ENCODE measurements around the gene BBS9. TPM values are rescaled to one million over a fixed set of nuclear protein-coding genes. Genes with fewer than 3 reads are reported as not detected.

BBS9 gene
- total and polyA plus RNA-seq, 2 donors: 7.3 to 72.8 TPM

DNA sequence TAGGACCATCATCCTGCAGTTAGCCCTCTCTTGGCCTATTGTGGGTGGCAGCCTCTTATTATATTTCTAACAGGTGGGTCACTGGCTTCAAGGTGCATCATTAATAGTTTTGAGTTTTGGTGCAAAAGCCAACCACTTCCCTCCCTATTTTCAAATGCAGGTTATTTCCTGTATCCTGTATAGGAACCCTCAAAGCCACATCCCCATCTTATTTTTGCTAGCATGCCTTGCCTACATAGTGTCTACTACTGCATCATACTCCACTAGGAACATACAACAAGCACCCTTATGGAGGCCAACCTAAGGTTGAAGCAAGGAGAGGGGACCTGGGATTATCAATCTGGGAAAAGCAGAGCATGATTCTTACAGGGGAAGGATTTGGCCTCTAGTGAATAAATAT, 264.4 kb downstream of the BBS9 start:
- Histone ChIP-seq H3K4me1 (ENCODE audit: insufficient read depth) (no peaks in the 10 kb centered on the region), H3K27ac (ENCODE audit: low read depth) (no peak overlapping the region), H3K36me3 (ENCODE audit: insufficient read depth) (no peaks in the 10 kb centered on the region), H3K4me3 (ENCODE audit: low read depth, low read length) (no peak overlapping the region)
- no peak for DNase-seq (ENCODE audit: extremely low spot score)

DNA sequence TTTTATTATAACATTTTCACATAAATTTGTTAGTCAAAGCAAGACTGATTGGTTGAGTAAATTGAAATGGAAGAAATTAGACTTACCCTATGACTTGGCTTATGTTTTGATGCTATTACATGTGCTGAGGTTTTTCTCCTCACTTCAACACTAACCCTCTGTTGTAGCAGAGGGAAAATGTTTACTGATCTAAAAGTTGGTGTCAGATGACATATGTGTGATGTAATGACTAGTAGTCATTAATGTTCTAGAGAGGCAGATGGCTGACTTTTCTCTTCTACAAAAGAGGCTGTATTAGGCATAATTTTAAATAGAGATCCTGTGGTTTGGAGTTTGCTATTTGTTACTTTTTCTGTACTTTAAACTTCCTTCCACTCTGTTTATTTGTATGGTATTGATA, 266.0 kb downstream of the BBS9 start:
- no peak for DNase-seq (ENCODE audit: extremely low spot score)
- Histone ChIP-seq H3K4me1 (ENCODE audit: insufficient read depth) (no peaks in the 10 kb centered on the region), H3K27ac (ENCODE audit: low read depth) (no peak overlapping the region), H3K4me3 (ENCODE audit: low read depth, low read length) (no peak overlapping the region), H3K36me3 (ENCODE audit: insufficient read depth) (no peaks in the 10 kb centered on the region)

DNA sequence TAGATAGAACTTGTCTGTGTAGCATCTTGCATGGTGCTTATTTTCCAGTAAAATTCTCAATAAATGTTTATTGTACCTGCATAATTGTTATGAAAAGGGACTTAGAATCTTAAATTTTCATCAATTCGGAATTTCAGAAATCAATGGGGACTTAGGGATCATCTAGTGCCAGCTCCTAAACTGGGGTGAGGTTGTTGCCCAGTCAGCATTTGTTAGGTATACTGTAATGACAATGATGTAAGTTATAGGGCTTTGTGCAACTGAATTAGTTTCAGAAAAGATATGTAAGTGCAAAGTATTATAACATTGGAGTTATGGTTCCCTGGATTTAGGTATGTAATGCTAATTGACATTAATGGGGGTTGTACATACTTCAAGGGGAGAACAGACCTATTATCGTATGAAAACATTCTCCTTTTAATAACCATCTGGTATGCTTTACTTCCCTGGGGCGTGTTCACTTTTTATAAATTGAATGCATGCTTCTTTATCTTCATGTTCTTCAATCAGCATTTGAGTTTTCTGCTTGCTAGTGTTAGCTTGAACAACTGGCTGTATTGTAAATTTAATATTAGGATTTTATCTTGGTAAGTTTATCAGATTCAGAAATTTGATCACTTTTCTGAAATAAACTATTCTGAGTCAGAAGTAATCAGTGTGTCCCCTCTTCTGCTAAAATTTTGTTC, 270.3 kb downstream of the BBS9 start:
- H3K4me1 ChIP-seq (ENCODE audit: insufficient read depth): no peaks in the 10 kb centered on the region
- H3K4me3 ChIP-seq (ENCODE audit: low read depth, low read length): no peak overlapping the region
- no peak overlapping the region for H3K27ac ChIP-seq (ENCODE audit: low read depth)
- WGBS: 77% methylated on average over 3 of the region's 3 CpGs
- DNase-seq (ENCODE audit: extremely low spot score): no peak
- H3K36me3 ChIP-seq (ENCODE audit: insufficient read depth): peaks cover 3% of the 10 kb centered on the region

- DNase-seq (ENCODE audit: extremely low spot score): no peak
- H3K36me3 ChIP-seq (ENCODE audit: insufficient read depth): peaks cover 3% of the 10 kb centered on the region
- no peaks in the 10 kb centered on the region for H3K4me1 ChIP-seq (ENCODE audit: insufficient read depth)
- WGBS: 83% methylated on average over 1 of the region's 1 CpG
- H3K27ac ChIP-seq (ENCODE audit: low read depth): no peak overlapping the region
- H3K4me3 ChIP-seq (ENCODE audit: low read depth, low read length): no peak overlapping the region
Observed at GRCh38 chr7:33400214-33400538, 270.8 kb downstream of the BBS9 start.

GRCh38 chr7:33410266-33410665, 280.9 kb downstream of the BBS9 start:
- WGBS: 77% methylated on average over 1 of the region's 1 CpG
- no peak overlapping the region for H3K27ac ChIP-seq (ENCODE audit: low read depth)
- no peaks in the 10 kb centered on the region for H3K36me3 ChIP-seq (ENCODE audit: insufficient read depth)
- no peak for DNase-seq (ENCODE audit: extremely low spot score)
- H3K4me3 ChIP-seq (ENCODE audit: low read depth, low read length): no peak overlapping the region
- H3K4me1 ChIP-seq (ENCODE audit: insufficient read depth): no peaks in the 10 kb centered on the region

GRCh38 chr7:33411020-33411419, 281.7 kb downstream of the BBS9 start:
- DNase-seq (ENCODE audit: extremely low spot score): no peak
- Histone ChIP-seq H3K36me3 (ENCODE audit: insufficient read depth) (no peaks in the 10 kb centered on the region), H3K27ac (ENCODE audit: low read depth) (no peak overlapping the region), H3K4me3 (ENCODE audit: low read depth, low read length) (no peak overlapping the region), H3K4me1 (ENCODE audit: insufficient read depth) (no peaks in the 10 kb centered on the region)
- WGBS: 89% methylated on average over 3 of the region's 3 CpGs

DNA sequence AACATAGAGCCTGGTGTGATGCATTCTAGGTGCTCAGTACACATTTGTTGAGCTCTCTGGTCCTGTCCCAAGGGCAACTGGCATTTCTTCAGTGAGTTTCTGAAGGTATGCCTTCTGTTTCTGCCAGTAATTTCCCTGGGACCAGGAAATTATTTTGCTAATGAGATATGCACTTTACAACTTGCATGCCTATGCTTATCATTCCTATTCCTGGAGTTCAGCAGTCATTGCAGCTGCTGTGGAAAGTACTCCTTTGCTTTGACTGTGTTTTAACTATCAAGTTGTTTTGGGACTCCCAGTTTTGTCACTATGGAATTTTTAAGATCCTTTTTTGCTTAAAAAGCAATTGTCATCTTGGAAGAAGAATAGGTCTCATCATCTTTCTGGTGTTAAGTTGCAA, 283.0 kb downstream of the BBS9 start:
- Histone ChIP-seq H3K36me3 (ENCODE audit: insufficient read depth) (no peaks in the 10 kb centered on the region), H3K4me1 (ENCODE audit: insufficient read depth) (no peaks in the 10 kb centered on the region), H3K27ac (ENCODE audit: low read depth) (no peak overlapping the region), H3K4me3 (ENCODE audit: low read depth, low read length) (no peak overlapping the region)
- DNase-seq (ENCODE audit: extremely low spot score): no peak

- Histone ChIP-seq H3K4me1 (ENCODE audit: insufficient read depth) (no peaks in the 10 kb centered on the region), H3K36me3 (ENCODE audit: insufficient read depth) (no peaks in the 10 kb centered on the region), H3K27ac (ENCODE audit: low read depth) (no peak overlapping the region), H3K4me3 (ENCODE audit: low read depth, low read length) (no peak overlapping the region)
- 78% methylated on average over 6 of the region's 6 CpGs for WGBS
- no peak for DNase-seq (ENCODE audit: extremely low spot score)
Observed at GRCh38 chr7:33418251-33418701, 288.9 kb downstream of the BBS9 start.

DNA sequence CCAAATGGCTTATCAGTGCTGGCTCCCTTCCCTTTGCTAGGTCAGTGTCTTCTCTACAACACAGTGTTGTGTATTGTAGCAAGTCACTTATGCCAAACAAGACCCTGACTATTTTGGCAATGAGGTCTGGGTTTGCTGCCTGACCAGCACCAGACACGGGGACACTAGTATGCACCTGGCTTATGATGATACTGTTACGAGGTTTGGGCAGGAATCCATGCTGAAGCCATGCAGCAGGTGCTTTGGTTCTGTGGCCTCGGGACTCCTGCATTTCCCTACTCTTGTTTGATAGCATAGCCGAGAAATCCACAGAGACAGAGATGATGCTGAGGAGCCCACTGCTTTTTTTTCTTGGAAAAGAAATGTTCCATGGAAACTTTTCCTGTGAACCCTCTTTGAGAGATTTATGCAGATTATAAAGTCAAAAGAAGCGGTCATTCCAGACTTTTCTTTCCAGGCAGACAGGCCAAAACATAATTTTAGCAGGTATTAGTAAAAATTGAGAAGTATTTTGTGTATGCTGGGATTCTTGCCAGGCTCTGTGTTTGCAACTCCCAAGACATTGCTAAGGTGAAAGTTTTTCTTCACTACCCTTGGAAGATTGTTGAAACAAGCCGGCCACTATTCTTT, 291.1 kb downstream of the BBS9 start:
- H3K4me3 ChIP-seq (ENCODE audit: low read depth, low read length): no peak overlapping the region
- 69% methylated on average over 6 of the region's 6 CpGs for WGBS
- H3K36me3 ChIP-seq (ENCODE audit: insufficient read depth): no peaks in the 10 kb centered on the region
- H3K27ac ChIP-seq (ENCODE audit: low read depth): no peak overlapping the region
- DNase-seq (ENCODE audit: extremely low spot score): no peak
- H3K4me1 ChIP-seq (ENCODE audit: insufficient read depth): no peaks in the 10 kb centered on the region

DNA sequence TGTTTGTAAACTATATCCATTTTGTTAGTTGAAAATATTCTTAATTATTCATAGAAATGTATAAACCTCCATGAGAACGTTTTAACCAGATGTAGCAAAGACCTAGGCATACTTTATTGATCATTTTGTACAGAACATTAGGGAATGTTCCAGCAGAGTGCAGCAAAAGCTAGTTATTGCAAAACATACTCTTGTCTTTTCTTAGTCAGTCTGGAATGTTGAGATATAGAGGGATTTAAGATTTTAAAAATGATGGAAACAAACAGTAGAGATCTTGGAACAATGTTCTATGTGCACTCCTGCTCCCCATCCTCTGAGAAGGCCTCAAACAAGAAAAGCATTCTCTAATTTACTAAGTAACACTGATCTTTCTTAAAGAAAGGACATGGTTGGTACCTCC, 292.1 kb downstream of the BBS9 start:
- Histone ChIP-seq H3K27ac (ENCODE audit: low read depth) (no peak overlapping the region), H3K4me3 (ENCODE audit: low read depth, low read length) (no peak overlapping the region), H3K36me3 (ENCODE audit: insufficient read depth) (no peaks in the 10 kb centered on the region), H3K4me1 (ENCODE audit: insufficient read depth) (no peaks in the 10 kb centered on the region)
- no peak for DNase-seq (ENCODE audit: extremely low spot score)
- 28% methylated on average over 1 of the region's 1 CpG for WGBS

- H3K4me1 ChIP-seq (ENCODE audit: insufficient read depth): no peaks in the 10 kb centered on the region
- H3K27ac ChIP-seq (ENCODE audit: low read depth): no peak overlapping the region
- H3K4me3 ChIP-seq (ENCODE audit: low read depth, low read length): no peak overlapping the region
- WGBS: 91% methylated on average over 2 of the region's 2 CpGs
- no peaks in the 10 kb centered on the region for H3K36me3 ChIP-seq (ENCODE audit: insufficient read depth)
- DNase-seq (ENCODE audit: extremely low spot score): no peak
Observed at GRCh38 chr7:33422141-33422540, 292.8 kb downstream of the BBS9 start.

- Histone ChIP-seq H3K36me3 (ENCODE audit: insufficient read depth) (no peaks in the 10 kb centered on the region), H3K4me3 (ENCODE audit: low read depth, low read length) (no peak overlapping the region), H3K4me1 (ENCODE audit: insufficient read depth) (no peaks in the 10 kb centered on the region), H3K27ac (ENCODE audit: low read depth) (no peak overlapping the region)
- no peak for DNase-seq (ENCODE audit: extremely low spot score)
- 87% methylated on average over 8 of the region's 8 CpGs for WGBS
Observed at GRCh38 chr7:33422825-33423645, 293.7 kb downstream of the BBS9 start.

DNA sequence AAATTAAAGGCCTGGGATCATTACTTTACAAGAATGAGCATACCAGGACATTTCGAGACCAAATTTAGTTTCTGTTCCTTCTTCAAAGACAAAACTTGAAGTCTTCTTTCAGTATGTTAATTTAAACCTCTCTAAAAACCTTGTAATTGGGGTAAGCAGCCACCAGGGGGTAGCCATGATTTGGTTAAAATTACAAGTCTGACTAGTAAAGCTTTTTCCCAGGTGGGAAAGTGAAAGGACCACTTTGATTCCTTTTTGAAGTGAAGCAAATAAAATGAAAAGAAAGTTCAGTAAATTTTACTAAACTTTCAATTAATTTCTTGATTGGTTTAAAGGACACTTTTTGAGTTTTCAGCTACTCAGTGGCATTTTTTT, 294.3 kb downstream of the BBS9 start:
- Histone ChIP-seq H3K4me3 (ENCODE audit: low read depth, low read length) (no peak overlapping the region), H3K4me1 (ENCODE audit: insufficient read depth) (no peaks in the 10 kb centered on the region), H3K36me3 (ENCODE audit: insufficient read depth) (no peaks in the 10 kb centered on the region), H3K27ac (ENCODE audit: low read depth) (no peak overlapping the region)
- WGBS: 89% methylated on average over 1 of the region's 1 CpG
- DNase-seq (ENCODE audit: extremely low spot score): no peak

GRCh38 chr7:33425395-33425794, 296.0 kb downstream of the BBS9 start:
- Histone ChIP-seq H3K4me3 (ENCODE audit: low read depth, low read length) (no peak overlapping the region), H3K36me3 (ENCODE audit: insufficient read depth) (no peaks in the 10 kb centered on the region), H3K4me1 (ENCODE audit: insufficient read depth) (no peaks in the 10 kb centered on the region), H3K27ac (ENCODE audit: low read depth) (no peak overlapping the region)
- whole genome bisulfite sequencing: 96% methylated on average over 5 of the region's 5 CpGs
- no peak for DNase-seq (ENCODE audit: extremely low spot score)
